ENCODE measurements around the gene NLGN1. TPM values are rescaled to one million over a fixed set of nuclear protein-coding genes. Genes with fewer than 3 reads are reported as not detected.

The NLGN1 gene
- total RNA-seq, 2 donors from 2014 or later: 0.67 to 1.3 TPM

DNA sequence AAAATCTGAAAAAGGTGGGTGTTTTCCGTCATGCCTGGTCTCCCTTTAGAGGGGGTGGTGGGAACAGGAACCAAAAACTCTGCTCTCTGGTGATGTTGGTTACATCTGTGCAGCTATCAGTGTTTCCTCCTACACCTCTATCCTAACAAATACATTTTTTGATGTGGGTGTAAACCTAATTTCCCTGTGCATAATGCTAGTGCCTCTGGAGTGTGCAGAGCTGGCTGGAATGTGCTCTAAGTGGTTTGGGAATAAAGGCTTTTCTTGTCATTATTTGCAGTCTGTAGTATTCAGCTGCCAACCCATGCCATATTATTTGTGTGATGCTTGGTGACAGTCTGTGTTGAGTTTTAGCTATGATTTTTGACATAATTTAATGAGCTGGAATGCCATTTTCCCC lies 547.6 kb downstream of the NLGN1 start:
- no peak overlapping the region for H3K27ac ChIP-seq
- intact Hi-C loops (cut with DNase I): no loop called here
- H3K4me1 ChIP-seq: no peaks in the 10 kb centered on the region
- TF ChIP-seq, protein P1, sequence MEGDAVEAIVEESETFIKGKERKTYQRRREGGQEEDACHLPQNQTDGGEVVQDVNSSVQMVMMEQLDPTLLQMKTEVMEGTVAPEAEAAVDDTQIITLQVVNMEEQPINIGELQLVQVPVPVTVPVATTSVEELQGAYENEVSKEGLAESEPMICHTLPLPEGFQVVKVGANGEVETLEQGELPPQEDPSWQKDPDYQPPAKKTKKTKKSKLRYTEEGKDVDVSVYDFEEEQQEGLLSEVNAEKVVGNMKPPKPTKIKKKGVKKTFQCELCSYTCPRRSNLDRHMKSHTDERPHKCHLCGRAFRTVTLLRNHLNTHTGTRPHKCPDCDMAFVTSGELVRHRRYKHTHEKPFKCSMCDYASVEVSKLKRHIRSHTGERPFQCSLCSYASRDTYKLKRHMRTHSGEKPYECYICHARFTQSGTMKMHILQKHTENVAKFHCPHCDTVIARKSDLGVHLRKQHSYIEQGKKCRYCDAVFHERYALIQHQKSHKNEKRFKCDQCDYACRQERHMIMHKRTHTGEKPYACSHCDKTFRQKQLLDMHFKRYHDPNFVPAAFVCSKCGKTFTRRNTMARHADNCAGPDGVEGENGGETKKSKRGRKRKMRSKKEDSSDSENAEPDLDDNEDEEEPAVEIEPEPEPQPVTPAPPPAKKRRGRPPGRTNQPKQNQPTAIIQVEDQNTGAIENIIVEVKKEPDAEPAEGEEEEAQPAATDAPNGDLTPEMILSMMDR (IDR thresholded peaks at IDR 0.05): no peak
- no peaks in the 10 kb centered on the region for H3K9me3 ChIP-seq
- H3K4me3 ChIP-seq: no peak overlapping the region
- no peak overlapping the region for H3K9ac ChIP-seq (ENCODE audit: low read depth in 2 of 2, low read length in 2 of 2)
- no peaks in the 10 kb centered on the region for H3K36me3 ChIP-seq
- no peaks in the 10 kb centered on the region for H3K27me3 ChIP-seq
- DNase-seq: no peak

DNA sequence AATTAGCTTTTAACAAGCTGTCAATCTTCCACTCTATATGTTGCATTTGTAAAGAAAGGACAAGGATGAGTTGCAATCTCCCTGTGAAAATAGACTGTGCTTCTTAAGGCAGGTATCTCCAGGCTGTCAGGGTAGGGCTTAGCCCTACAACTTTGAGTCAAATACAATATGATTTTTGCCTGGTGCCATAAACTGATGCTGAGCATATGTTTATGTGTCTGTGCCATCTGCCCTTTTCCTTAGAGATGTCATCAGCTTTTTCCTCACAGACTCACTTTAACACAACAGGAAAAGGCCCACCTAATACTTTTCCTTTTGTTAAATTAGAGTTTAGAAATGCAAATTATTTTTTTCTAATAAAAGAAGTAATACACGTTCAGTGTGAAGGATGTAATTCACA lies 548.3 kb downstream of the NLGN1 start:
- intact Hi-C loops (cut with DNase I): no loop called here
- Histone ChIP-seq H3K36me3 (no peaks in the 10 kb centered on the region), H3K4me3 (no peak overlapping the region), H3K4me1 (no peaks in the 10 kb centered on the region), H3K27ac (no peak overlapping the region), H3K9ac (ENCODE audit: low read depth in 2 of 2, low read length in 2 of 2) (no peak overlapping the region), H3K9me3 (no peaks in the 10 kb centered on the region), H3K27me3 (no peaks in the 10 kb centered on the region)
- DNase-seq: no peak
- TF ChIP-seq, protein P1 (IDR thresholded peaks at IDR 0.05): no peak

DNA sequence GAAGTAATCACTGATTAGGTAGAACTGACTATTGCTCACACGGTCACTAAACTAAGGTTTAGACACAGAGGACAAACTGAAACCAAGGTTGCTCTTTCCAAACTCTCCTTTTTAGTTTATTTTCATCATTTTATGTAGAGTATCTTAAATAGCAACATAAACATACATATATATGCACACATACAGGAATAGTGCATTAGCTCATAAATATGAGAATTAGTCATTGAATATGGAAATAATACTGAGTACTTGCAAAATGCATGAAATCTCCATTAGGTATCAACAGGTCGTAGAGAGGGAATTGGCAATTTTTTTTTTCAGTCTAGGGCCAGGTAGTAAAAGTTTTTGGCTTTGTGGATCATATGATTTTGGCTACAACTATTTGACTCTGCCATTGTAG lies 557.1 kb downstream of the NLGN1 start:
- Histone ChIP-seq H3K36me3 (no peaks in the 10 kb centered on the region), H3K9ac (ENCODE audit: low read depth in 2 of 2, low read length in 2 of 2) (no peak overlapping the region), H3K27me3 (no peaks in the 10 kb centered on the region), H3K27ac (no peak overlapping the region), H3K4me3 (no peak overlapping the region), H3K4me1 (no peaks in the 10 kb centered on the region), H3K9me3 (no peaks in the 10 kb centered on the region)
- intact Hi-C loops (cut with DNase I): no loop called here
- TF ChIP-seq, protein P1 (IDR thresholded peaks at IDR 0.05): no peak
- no peak for DNase-seq

DNA sequence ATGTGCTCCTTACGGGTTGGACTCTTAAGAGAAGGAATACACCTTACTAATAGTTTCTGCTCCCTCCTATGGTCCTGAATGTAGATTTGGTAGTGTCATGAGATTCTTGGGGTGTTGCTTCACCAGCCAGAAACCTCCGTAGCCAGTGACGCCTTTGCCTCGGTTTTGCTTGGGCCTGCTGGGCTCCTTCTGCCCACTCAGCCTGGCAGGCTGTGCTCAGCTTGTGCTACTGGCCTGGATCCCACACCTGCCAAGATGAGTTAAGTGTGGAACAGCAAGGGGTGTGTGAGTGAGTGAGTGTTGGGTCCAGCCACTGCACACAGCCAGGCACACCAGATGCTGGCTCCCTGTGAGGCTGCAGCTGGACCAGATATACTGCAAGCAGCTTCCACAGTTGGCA lies 560.1 kb downstream of the NLGN1 start:
- TF ChIP-seq, protein P1 (IDR thresholded peaks at IDR 0.05): no peak
- intact Hi-C loops (cut with DNase I): no loop called here
- no peaks in the 10 kb centered on the region for H3K27me3 ChIP-seq
- no peak overlapping the region for H3K4me3 ChIP-seq
- no peak for DNase-seq
- H3K9me3 ChIP-seq: no peaks in the 10 kb centered on the region
- no peak overlapping the region for H3K27ac ChIP-seq
- H3K9ac ChIP-seq (ENCODE audit: low read depth in 2 of 2, low read length in 2 of 2): no peak overlapping the region
- no peaks in the 10 kb centered on the region for H3K36me3 ChIP-seq
- no peaks in the 10 kb centered on the region for H3K4me1 ChIP-seq

DNA sequence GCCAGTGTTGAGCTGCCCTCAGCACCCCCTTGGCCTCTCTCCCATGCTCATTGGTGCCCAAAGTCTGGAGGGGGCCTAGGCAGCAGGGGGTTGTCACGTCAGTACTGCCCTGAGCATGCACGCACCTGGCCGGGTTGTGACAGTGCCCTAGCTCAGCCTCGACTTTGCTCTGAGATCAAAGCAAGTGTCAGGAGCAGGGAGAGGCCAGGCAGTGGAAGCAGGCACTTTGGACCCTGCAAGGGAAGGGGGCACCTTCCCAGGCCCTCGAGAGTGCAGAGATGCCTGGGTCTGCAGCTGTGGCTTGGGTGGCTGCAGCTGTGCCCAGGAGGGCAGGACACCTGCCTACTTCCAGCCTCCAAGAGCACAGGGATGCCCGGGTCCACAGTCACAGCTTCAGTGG lies 561.3 kb downstream of the NLGN1 start:
- H3K27ac ChIP-seq: no peak overlapping the region
- H3K4me1 ChIP-seq: no peaks in the 10 kb centered on the region
- H3K4me3 ChIP-seq: no peak overlapping the region
- H3K27me3 ChIP-seq: no peaks in the 10 kb centered on the region
- intact Hi-C loops (cut with DNase I): no loop called here
- no peaks in the 10 kb centered on the region for H3K9me3 ChIP-seq
- no peak for DNase-seq
- H3K9ac ChIP-seq (ENCODE audit: low read depth in 2 of 2, low read length in 2 of 2): no peak overlapping the region
- H3K36me3 ChIP-seq: no peaks in the 10 kb centered on the region
- TF ChIP-seq, protein P1 (IDR thresholded peaks at IDR 0.05): no peak

DNA sequence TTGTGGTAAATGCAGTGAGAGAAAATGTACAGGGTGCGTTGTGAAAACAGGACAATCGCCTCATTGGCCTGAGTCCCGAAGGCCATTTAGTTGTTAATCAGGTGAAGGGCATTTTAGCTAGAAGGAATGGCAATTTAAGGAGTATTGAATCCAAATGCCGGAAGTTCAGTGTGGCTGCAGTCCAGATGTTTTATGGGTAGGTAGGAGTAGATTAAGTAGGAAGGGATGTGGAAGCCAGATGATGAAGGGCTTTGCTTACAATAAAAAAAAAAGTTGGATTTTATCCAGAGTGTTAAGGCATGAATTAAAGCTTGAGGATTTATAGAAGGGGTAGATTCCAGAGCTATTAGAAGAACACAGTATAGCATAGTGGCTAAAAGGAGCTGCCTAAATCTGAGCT lies 572.7 kb downstream of the NLGN1 start:
- intact Hi-C loops (cut with DNase I): no loop called here

More for the DNA sequence above, 572.7 kb downstream of the NLGN1 start:
- Histone ChIP-seq H3K9me3 (no peaks in the 10 kb centered on the region), H3K4me1 (no peaks in the 10 kb centered on the region), H3K27ac (no peak overlapping the region), H3K4me3 (no peak overlapping the region), H3K36me3 (no peaks in the 10 kb centered on the region), H3K9ac (ENCODE audit: low read depth in 2 of 2, low read length in 2 of 2) (no peak overlapping the region), H3K27me3 (no peaks in the 10 kb centered on the region)
- TF ChIP-seq, protein P1 (IDR thresholded peaks at IDR 0.05): no peak
- DNase-seq: no peak
